ENCODE results near the gene ZNF385A.

DNA sequence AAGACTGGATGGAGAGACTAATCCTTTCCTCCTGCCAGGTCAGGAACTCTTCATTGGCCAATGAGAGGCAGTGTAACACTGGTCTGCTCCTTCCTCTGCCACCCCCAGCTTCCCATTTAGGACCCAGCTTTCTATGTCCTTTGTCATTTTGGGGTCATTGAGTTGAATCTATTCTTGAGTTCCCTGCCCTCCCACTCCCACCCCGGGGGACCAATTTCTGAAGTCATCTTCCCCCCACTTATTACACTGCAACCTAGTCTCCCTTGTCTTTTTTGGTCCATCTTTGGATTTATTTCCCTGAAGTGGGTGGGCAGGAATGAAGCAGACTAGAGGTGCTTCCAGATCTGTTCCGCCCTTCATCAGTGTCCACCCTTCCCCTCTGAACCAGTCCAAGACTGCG is 42.2 kb upstream of the ZNF385A start:
- TF ChIP-seq, protein P1, sequence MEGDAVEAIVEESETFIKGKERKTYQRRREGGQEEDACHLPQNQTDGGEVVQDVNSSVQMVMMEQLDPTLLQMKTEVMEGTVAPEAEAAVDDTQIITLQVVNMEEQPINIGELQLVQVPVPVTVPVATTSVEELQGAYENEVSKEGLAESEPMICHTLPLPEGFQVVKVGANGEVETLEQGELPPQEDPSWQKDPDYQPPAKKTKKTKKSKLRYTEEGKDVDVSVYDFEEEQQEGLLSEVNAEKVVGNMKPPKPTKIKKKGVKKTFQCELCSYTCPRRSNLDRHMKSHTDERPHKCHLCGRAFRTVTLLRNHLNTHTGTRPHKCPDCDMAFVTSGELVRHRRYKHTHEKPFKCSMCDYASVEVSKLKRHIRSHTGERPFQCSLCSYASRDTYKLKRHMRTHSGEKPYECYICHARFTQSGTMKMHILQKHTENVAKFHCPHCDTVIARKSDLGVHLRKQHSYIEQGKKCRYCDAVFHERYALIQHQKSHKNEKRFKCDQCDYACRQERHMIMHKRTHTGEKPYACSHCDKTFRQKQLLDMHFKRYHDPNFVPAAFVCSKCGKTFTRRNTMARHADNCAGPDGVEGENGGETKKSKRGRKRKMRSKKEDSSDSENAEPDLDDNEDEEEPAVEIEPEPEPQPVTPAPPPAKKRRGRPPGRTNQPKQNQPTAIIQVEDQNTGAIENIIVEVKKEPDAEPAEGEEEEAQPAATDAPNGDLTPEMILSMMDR (IDR thresholded peaks at IDR 0.05), result no peak
- TF ChIP-seq POLR2A (IDR thresholded peaks at IDR 0.05), result no peak

Data from heart left ventricle (tissue), 13 donors.